ENCODE measurements around the gene CPSF2. TPM values are rescaled to one million over a fixed set of nuclear protein-coding genes. Genes with fewer than 3 reads are reported as not detected.

The CPSF2 gene
- polyA plus RNA-seq, 1 donor, result 32.0 TPM

Other genes starting within 250 kb of the CPSF2 start
- gene FBLN5, start 174.3 kb upstream of the CPSF2 start, polyA plus RNA-seq, result 63.2 TPM
- gene TRIP11, start 81.9 kb upstream of the CPSF2 start, polyA plus RNA-seq, result 20.5 TPM
- gene ATXN3, start 15.4 kb upstream of the CPSF2 start, polyA plus RNA-seq, result 19.4 TPM
- gene NDUFB1, start 263 bp upstream of the CPSF2 start, polyA plus RNA-seq, result 246 TPM
- 0.54 TPM for gene SLC24A4, start 201.2 kb downstream of the CPSF2 start, polyA plus RNA-seq

All from large intestine (tissue), 1 donor.